Inflammatory macrophage (primary cell): Measurements from ENCODE around the gene GORAB.

Experiments used
- DNase-seq, 2 donors: peaks; one replicate each; pipeline ENCODE4 v3.0.0-alpha.2; 2020 to 2022

GORAB gene

DNA sequence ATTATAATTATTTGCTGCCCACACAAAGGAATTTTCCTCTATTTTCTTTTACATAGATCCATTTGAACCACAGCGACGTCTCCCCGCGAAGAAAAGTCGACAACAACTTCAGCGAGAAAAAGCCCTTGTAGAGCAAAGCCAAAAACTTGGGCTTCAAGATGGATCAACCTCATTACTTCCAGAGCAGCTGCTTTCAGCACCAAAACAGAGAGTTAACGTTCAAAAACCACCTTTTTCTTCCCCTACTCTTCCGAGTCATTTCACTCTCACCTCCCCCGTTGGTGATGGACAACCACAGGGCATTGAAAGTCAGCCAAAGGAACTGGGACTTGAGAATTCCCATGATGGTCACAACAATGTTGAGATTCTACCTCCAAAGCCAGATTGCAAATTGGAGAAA lies 7.2 kb downstream of the GORAB start:
- no peak for DNase-seq

DNA sequence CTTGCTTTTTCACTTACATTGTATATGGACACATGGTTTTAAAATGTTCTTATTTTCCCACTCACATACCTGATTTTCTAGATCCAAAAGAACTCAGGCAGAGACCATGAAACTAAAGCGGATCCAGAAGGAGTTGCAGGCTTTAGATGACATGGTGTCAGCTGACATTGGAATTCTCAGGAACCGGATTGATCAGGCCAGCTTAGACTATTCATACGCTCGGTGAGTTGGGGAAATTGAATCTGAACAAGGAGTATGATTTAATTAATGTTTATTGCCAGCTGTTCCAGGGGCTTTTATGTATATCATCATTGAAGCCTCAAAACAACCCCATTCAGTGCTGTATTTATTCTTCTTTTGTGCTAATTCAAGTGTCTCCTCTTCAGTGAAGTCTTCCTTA lies 12.7 kb downstream of the GORAB start:
- DNase-seq, result no peak

DNA sequence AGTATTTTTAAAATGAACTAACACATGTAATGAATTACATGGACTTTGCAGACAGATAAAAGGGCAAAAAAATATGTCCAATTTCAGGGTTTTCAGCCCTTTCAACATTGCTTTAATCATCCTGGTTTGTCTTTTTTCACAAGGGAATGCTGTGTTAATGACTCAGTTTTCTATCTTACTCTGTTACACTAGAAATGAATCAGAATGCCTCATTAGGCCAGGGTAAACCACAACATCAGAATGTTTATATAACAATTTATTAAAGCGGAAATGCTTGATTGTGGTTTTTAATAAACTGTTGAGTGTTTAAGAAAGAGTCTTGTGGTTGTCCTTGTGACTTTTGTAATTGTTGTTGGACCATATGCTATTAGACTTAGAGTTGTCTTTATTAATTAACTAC lies 13.5 kb downstream of the GORAB start:
- DNase-seq, result no peak

- no peak for DNase-seq
Measured at GRCh38 chr1:170547255-170547654, 15.3 kb downstream of the GORAB start.

GRCh38 chr1:170548497-170548896 lies 16.5 kb downstream of the GORAB start:
- DNase-seq, result no peak

GRCh38 chr1:170555370-170555769 lies 23.4 kb downstream of the GORAB start:
- peak in 1 of 2 donors; percentile 21 for DNase-seq

DNA sequence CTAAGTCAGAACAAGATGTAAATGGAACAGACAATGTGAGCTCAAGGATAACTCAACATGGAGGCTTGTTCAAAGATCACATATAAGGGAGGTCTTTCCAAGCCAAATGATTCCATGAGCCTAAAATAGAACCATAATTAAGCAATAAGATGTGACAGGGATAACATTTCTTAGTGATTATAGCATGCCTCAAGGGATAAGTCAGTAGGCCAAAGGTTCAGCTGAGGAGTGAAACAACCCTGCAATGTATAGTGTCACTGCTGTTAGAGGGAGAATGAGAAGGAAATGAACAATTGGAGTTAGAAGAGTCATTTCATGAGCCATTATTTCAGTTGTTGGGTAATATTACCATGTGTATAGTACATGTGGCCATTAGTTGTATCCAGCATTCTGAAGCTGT lies 25.0 kb downstream of the GORAB start:
- peak in 1 of 2 donors; percentile 11 for DNase-seq

DNA sequence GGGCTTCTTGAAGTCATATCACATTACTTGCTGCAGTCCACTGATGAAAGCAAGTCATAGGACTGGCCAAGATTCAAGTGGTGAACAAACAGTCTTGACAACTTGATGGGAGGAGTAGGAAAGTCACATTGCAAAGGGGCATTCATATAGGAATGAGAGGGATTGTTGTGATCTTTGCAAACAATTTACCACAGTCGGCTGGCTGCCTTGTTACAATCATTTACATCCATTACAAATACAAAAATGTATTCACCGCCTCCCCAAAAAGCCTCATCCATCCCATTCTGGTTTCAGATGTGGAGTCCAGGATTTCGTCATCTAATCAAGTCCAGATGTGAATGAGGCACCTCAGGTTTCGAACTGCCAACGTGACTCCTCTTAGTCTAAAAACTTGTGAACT lies 26.8 kb downstream of the GORAB start:
- no peak for DNase-seq

DNA sequence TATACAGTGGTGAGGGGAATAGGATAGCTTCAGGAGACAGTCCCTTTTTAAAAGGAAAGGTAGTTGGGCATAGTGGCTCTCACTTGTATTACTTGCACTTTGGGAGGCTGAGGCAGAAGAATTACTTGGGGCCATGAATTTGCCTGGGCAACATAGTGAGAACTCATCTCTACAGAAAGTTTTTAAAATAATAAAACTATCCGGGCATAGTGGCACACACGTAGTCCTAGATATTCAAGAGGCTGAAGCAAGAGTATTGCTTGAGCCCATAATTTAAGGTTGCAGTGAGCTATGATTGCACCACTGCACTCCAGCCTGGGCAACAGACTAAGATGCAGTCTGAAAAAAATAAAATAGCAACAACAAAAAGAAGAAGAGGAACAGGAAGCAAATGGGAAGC lies 27.2 kb downstream of the GORAB start:
- DNase-seq, result no peak

GRCh38 chr1:170560681-170561285 lies 28.8 kb downstream of the GORAB start:
- no peak for DNase-seq

DNA sequence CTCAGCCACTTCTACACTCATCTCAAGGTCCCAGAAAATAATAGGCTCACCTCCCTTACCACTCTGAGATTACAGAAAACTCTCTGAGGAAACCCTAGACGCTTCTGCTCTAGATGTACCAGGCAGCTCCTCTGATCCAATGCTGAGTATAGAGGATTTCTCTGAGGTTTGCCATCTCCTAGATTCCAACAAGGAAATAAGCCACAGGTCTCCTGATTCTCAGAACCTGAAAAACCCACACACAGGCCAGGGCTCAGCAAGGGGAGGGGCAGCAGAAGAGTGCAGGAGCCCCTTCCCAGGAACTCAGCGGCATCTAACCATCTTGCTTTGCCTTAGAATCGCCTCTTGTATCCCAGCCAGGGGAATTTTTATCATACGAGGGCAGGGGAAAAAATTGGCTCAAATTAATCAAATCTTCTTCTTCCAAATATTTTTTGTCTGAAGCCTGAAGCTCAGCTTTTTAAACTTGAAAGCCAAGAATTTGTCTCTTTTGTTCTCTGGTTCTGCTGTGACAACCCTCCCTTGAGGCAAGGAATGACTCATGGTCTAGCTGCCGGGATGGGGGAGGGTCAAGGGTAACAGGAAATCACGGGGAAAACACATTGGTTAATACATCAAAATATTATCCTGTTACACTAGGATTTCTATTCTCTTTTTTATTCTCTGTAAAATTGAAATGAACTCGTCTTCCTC lies 30.8 kb downstream of the GORAB start:
- DNase-seq, result peak; percentile 80 to 83

- DNase-seq, result no peak
Measured at GRCh38 chr1:170567214-170567613, 35.2 kb downstream of the GORAB start.

DNA sequence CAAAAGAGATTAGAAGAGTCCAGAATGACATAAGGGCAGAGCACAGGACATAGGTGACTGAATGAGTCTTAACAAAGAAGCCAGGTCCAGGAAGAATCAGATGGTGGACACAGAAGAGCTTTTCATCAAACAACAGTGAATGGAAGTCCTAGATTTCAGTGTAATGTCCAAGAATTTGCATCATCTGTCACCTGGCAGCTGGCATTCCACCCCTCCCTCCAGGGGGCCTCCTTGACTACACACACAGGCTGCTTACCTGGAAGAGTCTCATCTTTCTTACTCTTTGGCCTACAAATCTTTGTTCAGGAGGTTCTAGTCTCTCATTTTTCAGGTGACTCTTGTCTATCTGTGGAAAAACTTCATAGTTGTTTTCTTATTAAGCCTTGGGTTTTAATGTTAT lies 36.2 kb downstream of the GORAB start:
- DNase-seq, result no peak

GRCh38 chr1:170576980-170577379 lies 45.0 kb downstream of the GORAB start:
- no peak for DNase-seq

- DNase-seq, result no peak
Measured at GRCh38 chr1:170578359-170578758, 46.4 kb downstream of the GORAB start.

DNA sequence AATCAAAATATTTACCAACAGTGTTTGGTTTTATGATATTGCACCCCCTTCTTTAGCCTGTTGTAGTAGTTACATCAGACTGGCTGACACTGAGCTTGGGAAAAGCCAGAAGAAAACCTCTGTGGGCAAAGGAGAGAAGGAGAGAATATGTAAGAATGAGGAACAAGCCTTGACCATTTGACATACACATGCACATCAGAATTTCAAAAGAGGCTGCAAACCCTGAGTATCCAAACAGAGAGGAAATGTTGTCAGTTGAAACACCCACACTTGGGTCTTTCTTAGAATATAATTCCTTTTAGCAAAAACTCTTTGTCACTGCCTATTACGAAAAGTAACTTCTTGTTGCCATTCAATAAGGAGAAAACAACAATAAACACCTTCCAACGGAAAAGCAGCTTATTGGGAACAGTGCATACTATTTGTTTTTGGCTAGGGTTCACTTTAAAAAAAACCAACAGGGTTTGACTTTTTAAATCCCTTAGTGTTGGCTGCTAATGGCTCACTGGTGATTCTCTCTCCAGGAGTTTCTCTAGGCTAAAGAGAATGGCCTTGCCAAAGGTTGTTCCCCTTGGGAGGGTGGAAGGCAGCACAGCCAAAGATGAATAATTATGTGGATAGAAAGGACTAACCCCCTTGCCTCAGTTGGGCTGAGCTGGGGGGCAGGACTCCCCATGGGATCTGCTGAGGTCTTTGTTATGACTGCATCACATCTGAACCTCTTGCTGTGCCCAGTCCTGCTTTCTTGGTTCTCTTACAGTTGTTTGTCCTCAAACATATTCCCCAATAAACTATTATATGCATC lies 48.9 kb downstream of the GORAB start:
- DNase-seq, result peak; percentile 89 to 97

DNA sequence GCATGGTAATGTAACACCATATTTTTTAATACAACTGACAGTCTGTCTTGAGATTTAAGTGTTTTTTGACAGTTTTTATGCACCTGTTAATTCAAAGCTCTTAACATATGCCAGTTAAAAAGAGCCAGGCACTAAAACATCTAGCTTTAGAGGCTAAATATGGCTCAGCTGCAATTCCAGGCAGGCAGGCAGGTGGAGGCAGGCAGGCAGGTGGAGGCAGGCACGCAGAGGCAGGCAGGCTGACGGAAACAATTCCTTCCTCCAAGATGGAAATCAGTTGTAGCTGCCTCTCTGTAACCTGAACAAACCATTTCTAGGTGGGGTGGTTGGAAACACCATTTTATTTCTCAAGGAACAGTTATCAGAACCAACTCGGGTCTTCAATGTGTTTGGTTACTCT lies 51.2 kb downstream of the GORAB start:
- DNase-seq, result no peak

DNA sequence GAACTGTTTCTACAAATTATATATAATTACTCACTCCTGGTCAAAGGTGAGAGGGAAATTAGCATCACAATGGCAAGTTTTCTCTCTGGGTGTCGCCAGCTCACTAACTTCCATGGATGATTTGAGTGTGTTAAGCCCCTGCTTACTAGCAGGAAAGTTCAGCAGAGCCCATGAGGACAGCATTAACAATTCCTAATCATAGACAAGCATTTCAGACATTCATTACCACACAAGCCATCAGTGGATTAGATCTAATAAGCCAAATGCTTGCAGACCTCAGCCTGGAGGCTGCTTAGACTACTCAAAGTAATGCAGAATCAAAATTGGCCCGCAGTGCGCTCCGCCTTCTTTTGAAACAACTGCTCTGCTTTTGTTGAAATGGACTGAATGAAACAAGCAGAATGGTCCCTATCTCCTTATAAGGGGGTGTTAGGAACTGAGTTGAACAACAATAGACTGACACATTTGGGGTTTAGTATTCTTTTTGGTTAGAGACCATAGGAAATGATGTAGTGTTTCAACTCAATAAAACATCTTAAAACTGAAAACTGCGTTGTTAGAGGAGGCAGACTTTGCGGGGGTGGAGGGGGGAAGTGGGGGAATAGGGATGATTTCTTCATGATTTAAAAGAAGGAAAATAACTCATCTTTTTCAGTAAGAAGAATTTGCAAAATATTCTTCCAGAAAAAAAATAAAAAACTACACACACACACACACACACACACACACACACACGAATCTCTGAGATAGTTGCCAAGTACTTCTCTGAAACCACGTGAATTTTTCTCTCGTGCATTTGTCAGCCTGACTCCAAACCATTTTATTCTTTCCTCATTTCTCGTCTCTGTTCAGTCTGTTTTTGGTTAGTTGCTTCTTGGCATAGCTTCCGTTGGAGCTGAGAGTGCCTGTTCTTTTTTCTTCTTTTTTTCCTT lies 54.6 kb downstream of the GORAB start:
- peak; percentile 48 to 75 for DNase-seq

GRCh38 chr1:170587253-170587593 lies 55.3 kb downstream of the GORAB start:
- DNase-seq, result no peak

GRCh38 chr1:170590921-170591705 lies 59.1 kb downstream of the GORAB start:
- DNase-seq, result no peak

- DNase-seq, result no peak
Measured at GRCh38 chr1:170592591-170593111, 60.7 kb downstream of the GORAB start.
